Peyer's patch (tissue), 4 donors: ENCODE data around the gene GFOD1. TPM values are rescaled to one million over a fixed set of nuclear protein-coding genes. Genes with fewer than 3 reads are reported as not detected.
"Not testable (repeated sequence)": the region's sequence is repeated elsewhere in the genome, so short reads cannot be mapped to it uniquely, and the experiment has no call there.

Source experiments
- DNase-seq, 3 donors: peaks; one replicate each; pipeline ENCODE4 v3.0.0-alpha.2; 2017 to 2019
- H3K27ac ChIP-seq, 4 donors: fragments of 200-600 bp; sonication (generic); one replicate each; pipeline ENCODE4 v1.5.1; 2016 to 2019
- H3K27me3 ChIP-seq, 2 donors: fragments of 200-600 bp; sonication (generic); one replicate each; pipeline ENCODE4 v1.5.1; 2019
- H3K36me3 ChIP-seq, 3 donors: fragments of 200-600 bp; sonication (generic); one replicate each; pipeline ENCODE4 v1.5.1; 2016 to 2019
- H3K4me1 ChIP-seq, 4 donors: fragments of 200-600 bp; sonication (generic); one replicate each; pipeline ENCODE4 v1.5.1; 2016 to 2019
- H3K4me3 ChIP-seq, 4 donors: fragments of 200-600 bp; sonication (generic); 1 replicate in 3 of 4; 2 replicates in 1 of 4; pipeline ENCODE4 v1.5.1; 2016 to 2019; ENCODE audit warnings: mild to moderate bottlenecking in 1 of 4
- H3K9me3 ChIP-seq, 4 donors: fragments of 200-600 bp; sonication (generic); one replicate each; pipeline ENCODE4 v1.5.1; 2016 to 2019; ENCODE audit warnings: mild to moderate bottlenecking in 1 of 4
- CTCF ChIP-seq, 6 experiments: fragments of 450-650 bp in 4 of 6; fragments of 200-600 bp in 2 of 6; sonication (generic) in 1 of 6; IDR thresholded peaks; one replicate each; pipeline ENCODE4 v1.5.1; 2017 to 2019; ENCODE audit warnings: antibody characterized with exemption in 6 of 6, mild to moderate bottlenecking in 3 of 6, moderate library complexity in 1 of 6
- POLR2A ChIP-seq, 2 donors: fragments of 450-650 bp; IDR thresholded peaks; one replicate each; pipeline ENCODE4 v1.5.1; 2017; ENCODE audit warnings: antibody characterized with exemption in 2 of 2, mild to moderate bottlenecking in 2 of 2, moderate library complexity in 2 of 2
- total RNA-seq, 4 donors: library from RNA; depleted of rRNA; stranded (reverse); fragments of >200 nt; gene quantifications; one replicate each; pipeline ENCODE4 v1.1.0, GENCODE V29; 2016

Gene GFOD1
- total RNA-seq, 4 donors from 2014 or later = 10.7 to 24.2 (median 17.6) TPM

GRCh38 chr6:13435477-13436246 is 51.7 kb downstream of the GFOD1 start:
- Histone ChIP-seq H3K27me3 (no peaks in the 10 kb centered on the region), H3K9me3 (no peaks in the 10 kb centered on the region), H3K4me3 (no peak overlapping the region), H3K27ac (peak overlapping the region in 1 of 4 donors; percentile 13), H3K36me3 (no peaks in the 10 kb centered on the region), H3K4me1 (peaks cover 0 to 12% (median 2%) of the 10 kb centered on the region in 4 donors)
- TF ChIP-seq POLR2A (IDR thresholded peaks at IDR 0.05) (no peak), CTCF (IDR thresholded peaks at IDR 0.05) (no peak)
- DNase-seq = no peak

- TF ChIP-seq CTCF (IDR thresholded peaks at IDR 0.05) (no peak), POLR2A (IDR thresholded peaks at IDR 0.05) (no peak)
- peak overlapping the region in 3 of 4 donors; percentile 12 to 47 (median 13) for H3K27ac ChIP-seq
- H3K9me3 ChIP-seq = no peaks in the 10 kb centered on the region
These were observed 52.6 kb downstream of the GFOD1 start for GRCh38 chr6:13434777-13435176.

GRCh38 chr6:13434135-13434775 is 53.1 kb downstream of the GFOD1 start:
- H3K4me1 ChIP-seq = peaks cover 0 to 14% (median 2%) of the 10 kb centered on the region in 4 donors
- peak overlapping the region in 2 of 4 donors; percentile 13 to 48 for H3K27ac ChIP-seq

More at GRCh38 chr6:13434777-13435176, 52.6 kb downstream of the GFOD1 start:
- Histone ChIP-seq H3K4me3 (no peak overlapping the region), H3K27me3 (no peaks in the 10 kb centered on the region), H3K36me3 (no peaks in the 10 kb centered on the region), H3K4me1 (peaks cover 0 to 12% (median 2%) of the 10 kb centered on the region in 4 donors)
- DNase-seq = no peak

GRCh38 chr6:13433709-13434121 is 53.7 kb downstream of the GFOD1 start:
- peaks cover 0 to 20% (median 3%) of the 10 kb centered on the region in 4 donors for H3K4me1 ChIP-seq
- H3K36me3 ChIP-seq = no peaks in the 10 kb centered on the region
- no peaks in the 10 kb centered on the region for H3K9me3 ChIP-seq
- no peak overlapping the region for H3K4me3 ChIP-seq
- no peaks in the 10 kb centered on the region for H3K27me3 ChIP-seq
- TF ChIP-seq CTCF (IDR thresholded peaks at IDR 0.05) = no peak
- no peak for TF ChIP-seq POLR2A (IDR thresholded peaks at IDR 0.05)
- DNase-seq = no peak
- peak overlapping the region in 2 of 4 donors; percentile 40 to 48 for H3K27ac ChIP-seq

More at GRCh38 chr6:13434135-13434775, 53.1 kb downstream of the GFOD1 start:
- H3K36me3 ChIP-seq, H3K9me3 ChIP-seq, DNase-seq, H3K4me3 ChIP-seq, H3K27me3 ChIP-seq: not testable (repeated sequence)

- DNase-seq = peak in 1 of 3 donors; percentile 72
- Histone ChIP-seq H3K27ac (peak overlapping the region in 2 of 4 donors; percentile 48 to 59), H3K4me3 (no peak overlapping the region), H3K27me3 (no peaks in the 10 kb centered on the region), H3K9me3 (no peaks in the 10 kb centered on the region), H3K36me3 (no peaks in the 10 kb centered on the region), H3K4me1 (peaks cover 0 to 23% (median 4%) of the 10 kb centered on the region in 4 donors)
- no peak for TF ChIP-seq POLR2A (IDR thresholded peaks at IDR 0.05)
- no peak for TF ChIP-seq CTCF (IDR thresholded peaks at IDR 0.05)
These were observed 54.7 kb downstream of the GFOD1 start for GRCh38 chr6:13432526-13433184.
